NCI-H460 (cell line): ENCODE data around the gene OR5B12. TPM values are rescaled to one million over a fixed set of nuclear protein-coding genes. Genes with fewer than 3 reads are reported as not detected.

ENCODE experiments used
- total RNA-seq: library from RNA; depleted of rRNA; stranded (reverse); fragments of >200 nt; shearing (Covaris generic); gene quantifications from 2 replicates; pipeline ENCODE4 v1.2.3, GENCODE V29; 2014; rRNA removed

Gene OR5B12
- total RNA-seq, 1 experiment from 2014 or later = not detected

Other genes starting within 250 kb of the OR5B12 start
- not detected in 2 replicates for gene OR1S2, start 238.1 kb downstream of the OR5B12 start, total RNA-seq
- not detected in 2 replicates for gene OR1S1, start 229.5 kb downstream of the OR5B12 start, total RNA-seq
- not detected in 2 replicates for gene OR10Q1, start 213.3 kb downstream of the OR5B12 start, total RNA-seq
- gene OR10W1, start 174.0 kb downstream of the OR5B12 start, total RNA-seq = not detected in 2 replicates
- gene OR5B17, start 83.2 kb downstream of the OR5B12 start, total RNA-seq = not detected in 2 replicates
- not detected in 2 replicates for gene OR5B3, start 35.4 kb downstream of the OR5B12 start, total RNA-seq
- not detected in 2 replicates for gene OR5B2, start 14.1 kb downstream of the OR5B12 start, total RNA-seq
- gene OR5B21, start 65.9 kb upstream of the OR5B12 start, total RNA-seq = not detected in 2 replicates
- gene LPXN, start 133.6 kb upstream of the OR5B12 start, total RNA-seq = 1.3 and 1.6 TPM in 2 replicates
- 54.7 and 58.4 TPM in 2 replicates for gene ZFP91, start 136.8 kb upstream of the OR5B12 start, total RNA-seq
- gene CNTF, start 180.4 kb upstream of the OR5B12 start, total RNA-seq = 0.72 and 1.3 TPM in 2 replicates